Islet precursor cell (in vitro differentiated cells): ENCODE results near the gene NPM3.

Source experiments
- DNase-seq: peaks from one replicate; pipeline ENCODE4 v3.0.0-alpha.2; 2018

Gene NPM3

GRCh38 chr10:101782811-101783735, at the start of gene NPM3:
Gene NPM3, minus strand, starts transcription at chr10:101783446. Its CDS starts 56 bp downstream, at chr10:101783390.
- peak; percentile 94 for DNase-seq

- no peak for DNase-seq
Measured at GRCh38 chr10:101832325-101832771, 49.1 kb upstream of the NPM3 start.

- DNase-seq, result no peak
Measured at GRCh38 chr10:101831169-101831811, 48.0 kb upstream of the NPM3 start.

- peak; percentile 92 for DNase-seq
Measured at GRCh38 chr10:101830322-101831168, 47.3 kb upstream of the NPM3 start.

- peak; percentile 86 for DNase-seq
Measured at GRCh38 chr10:101829561-101830315, 46.5 kb upstream of the NPM3 start.

GRCh38 chr10:101828766-101829551, 45.7 kb upstream of the NPM3 start:
- no peak for DNase-seq

GRCh38 chr10:101827919-101828600, 44.8 kb upstream of the NPM3 start:
- no peak for DNase-seq

GRCh38 chr10:101826852-101827434, 43.7 kb upstream of the NPM3 start:
- peak; percentile 31 for DNase-seq

- DNase-seq, result no peak
Measured at GRCh38 chr10:101824736-101825135, 41.5 kb upstream of the NPM3 start.

- DNase-seq, result no peak
Measured at GRCh38 chr10:101818872-101819633, 35.8 kb upstream of the NPM3 start.

- DNase-seq, result peak; percentile 100
Measured at GRCh38 chr10:101818119-101818871, 35.0 kb upstream of the NPM3 start, which contains the start of gene OGA. Gene OGA, minus strand, starts transcription at chr10:101818444. Its CDS starts 422 bp downstream, at chr10:101818022.

- DNase-seq, result peak; percentile 80
Measured at GRCh38 chr10:101817337-101818118, 34.3 kb upstream of the NPM3 start.

GRCh38 chr10:101816913-101817336, 33.7 kb upstream of the NPM3 start:
- DNase-seq, result no peak

- DNase-seq, result no peak
Measured at GRCh38 chr10:101816376-101816775, 33.1 kb upstream of the NPM3 start.

GRCh38 chr10:101814466-101815071, 31.3 kb upstream of the NPM3 start:
- no peak for DNase-seq

GRCh38 chr10:101812606-101813005, 29.4 kb upstream of the NPM3 start:
- no peak for DNase-seq

GRCh38 chr10:101807158-101807557, 23.9 kb upstream of the NPM3 start:
- DNase-seq, result no peak
